Measurements from ENCODE around the gene SYF2.

Gene SYF2

GRCh38 chr1:25183126-25183980 is 48.9 kb downstream of the SYF2 start:
- DNase-seq (ENCODE audit: low spot score), result no peak

GRCh38 chr1:25182629-25183028 is 49.7 kb downstream of the SYF2 start:
- no peak for DNase-seq (ENCODE audit: low spot score)

GRCh38 chr1:25180996-25181395 is 51.3 kb downstream of the SYF2 start:
- DNase-seq (ENCODE audit: low spot score), result no peak

- no peak for DNase-seq (ENCODE audit: low spot score)
Measured at GRCh38 chr1:25178917-25179561, 53.3 kb downstream of the SYF2 start.

- DNase-seq (ENCODE audit: low spot score), result peak; percentile 66
Measured at GRCh38 chr1:25174730-25175612, 57.3 kb downstream of the SYF2 start.

GRCh38 chr1:25174363-25174729 is 58.0 kb downstream of the SYF2 start:
- DNase-seq (ENCODE audit: low spot score), result no peak

- DNase-seq (ENCODE audit: low spot score), result no peak
Measured at GRCh38 chr1:25173809-25174340, 58.4 kb downstream of the SYF2 start.
